ENCODE measurements around the gene PTPRS.

DNA sequence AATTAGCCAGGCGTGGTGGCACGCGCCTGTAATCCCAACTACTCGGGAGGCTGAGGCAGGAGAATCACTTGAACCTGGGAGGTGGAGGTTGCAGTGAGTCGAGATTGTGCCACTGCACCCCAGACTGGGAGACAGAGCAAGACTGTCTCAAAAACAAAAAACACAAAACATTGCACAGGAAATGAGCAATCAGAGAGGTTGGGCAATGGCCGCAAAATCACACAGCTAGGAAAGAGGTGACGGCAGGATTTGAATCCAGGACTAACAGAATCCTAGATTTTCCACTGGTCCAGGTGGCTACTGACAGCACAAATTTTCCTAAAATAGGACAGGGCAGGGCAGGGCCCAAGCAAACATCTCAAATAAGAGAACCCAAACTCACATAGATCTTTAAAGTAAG, 23.3 kb downstream of the PTPRS start:
- no peak for TF ChIP-seq CTCF (IDR thresholded peaks at IDR 0.05)
- TF ChIP-seq POLR2A (IDR thresholded peaks at IDR 0.05), result no peak

Measured in right lobe of liver (tissue), 4 donors.